Measurements from ENCODE around the gene SLC7A9.
"Not testable (repeated sequence)": the region's sequence is repeated elsewhere in the genome, so short reads cannot be mapped to it uniquely, and the experiment has no call there.

SLC7A9 gene

DNA sequence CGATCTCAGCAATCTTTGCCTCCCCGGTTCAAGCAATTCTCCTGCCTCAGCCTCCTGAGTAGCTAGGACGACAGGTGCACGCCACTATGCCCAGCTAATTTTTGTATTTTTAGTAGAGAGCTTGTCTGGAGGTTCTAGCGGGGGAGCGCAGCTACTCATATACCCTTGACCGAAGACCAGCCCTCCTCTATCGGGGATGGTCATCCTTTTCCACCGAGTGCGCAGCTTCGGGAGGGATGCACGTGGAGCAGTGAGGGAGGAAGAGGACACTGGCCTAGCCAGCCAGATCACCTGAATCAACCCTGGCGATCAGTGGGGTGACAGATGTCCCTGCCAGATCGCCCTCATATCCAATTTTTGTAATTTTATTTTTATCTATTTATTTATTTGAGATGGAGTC is 6.8 kb downstream of the SLC7A9 start:
- no peak for DNase-seq

DNA sequence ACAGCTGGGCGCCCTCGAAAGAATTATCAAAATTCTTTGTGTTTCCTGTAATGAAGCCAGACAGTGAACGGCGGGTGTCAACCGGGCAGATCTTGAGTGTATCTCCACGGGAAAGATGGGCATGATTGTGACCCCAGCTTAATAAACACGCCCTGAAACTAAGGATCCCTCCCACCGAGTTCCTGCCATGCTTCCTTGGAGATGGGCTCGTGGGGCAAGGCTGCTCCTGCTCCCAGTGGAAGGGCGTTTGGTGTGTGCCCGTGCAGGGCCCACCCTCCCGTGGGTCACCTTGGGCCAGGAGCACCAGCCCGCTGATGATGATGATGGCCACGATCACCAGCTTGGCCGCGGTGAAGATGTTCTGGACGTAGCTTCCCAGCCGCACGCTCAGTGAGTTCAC is 7.4 kb downstream of the SLC7A9 start:
- DNase-seq = no peak

DNA sequence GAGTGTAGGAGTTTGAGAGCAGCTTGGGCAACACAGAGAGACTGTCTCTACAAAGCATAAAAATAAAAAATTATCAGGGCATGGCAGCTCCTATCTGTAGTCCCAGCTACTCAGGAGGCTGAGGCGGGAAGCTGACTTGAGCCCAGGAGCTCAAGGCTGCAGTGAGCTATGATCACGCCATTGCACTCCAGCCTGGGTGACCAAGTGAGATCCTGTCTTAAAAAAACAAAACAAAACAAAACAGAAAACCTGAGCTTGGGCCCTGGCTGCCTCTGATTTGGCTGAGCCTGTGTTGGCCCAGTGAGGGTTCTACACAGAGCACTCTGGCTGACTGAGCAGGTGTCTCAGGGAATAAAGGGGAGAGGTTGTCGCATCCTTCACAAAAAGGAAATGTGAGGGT is 8.0 kb downstream of the SLC7A9 start:
- no peak for DNase-seq

DNA sequence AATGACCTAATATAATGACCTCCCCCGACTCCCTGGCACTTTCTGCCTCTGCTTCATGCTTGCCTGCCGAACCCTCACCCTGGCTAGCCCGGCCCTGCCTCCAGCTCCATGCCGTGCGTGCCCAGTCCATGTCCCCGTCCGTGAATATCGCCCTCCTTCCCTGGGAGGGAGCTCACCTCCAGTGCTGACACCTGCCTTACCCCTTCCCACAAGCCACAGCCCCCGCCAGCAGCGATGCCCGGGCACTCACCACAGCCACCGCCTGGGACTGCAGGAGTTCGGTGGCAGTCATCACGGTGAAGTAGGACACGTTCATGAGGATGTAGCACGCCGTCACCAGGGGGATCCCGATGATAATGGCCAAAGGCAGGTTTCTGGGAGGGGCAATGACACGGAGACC is 10.0 kb downstream of the SLC7A9 start:
- no peak for DNase-seq

DNA sequence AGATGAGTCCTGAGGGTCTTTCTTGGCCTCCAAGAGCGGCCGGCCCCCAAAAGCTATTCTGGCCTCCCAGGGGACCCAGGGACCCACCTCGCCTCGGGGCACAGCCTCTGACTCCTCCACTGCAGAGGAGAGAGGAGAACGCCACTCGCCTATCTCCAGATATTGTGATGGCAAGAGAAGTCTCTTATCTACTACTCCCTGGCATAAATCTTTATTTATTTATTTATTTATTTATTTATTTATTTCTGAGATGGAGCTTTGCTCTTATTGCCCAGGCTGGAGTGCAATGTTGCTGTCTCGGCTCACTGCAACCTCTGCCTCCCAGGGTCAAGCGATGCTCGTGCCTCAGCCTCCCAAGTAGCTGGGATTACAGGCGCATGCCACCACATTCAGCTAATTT is 11.0 kb downstream of the SLC7A9 start:
- no peak for DNase-seq

DNA sequence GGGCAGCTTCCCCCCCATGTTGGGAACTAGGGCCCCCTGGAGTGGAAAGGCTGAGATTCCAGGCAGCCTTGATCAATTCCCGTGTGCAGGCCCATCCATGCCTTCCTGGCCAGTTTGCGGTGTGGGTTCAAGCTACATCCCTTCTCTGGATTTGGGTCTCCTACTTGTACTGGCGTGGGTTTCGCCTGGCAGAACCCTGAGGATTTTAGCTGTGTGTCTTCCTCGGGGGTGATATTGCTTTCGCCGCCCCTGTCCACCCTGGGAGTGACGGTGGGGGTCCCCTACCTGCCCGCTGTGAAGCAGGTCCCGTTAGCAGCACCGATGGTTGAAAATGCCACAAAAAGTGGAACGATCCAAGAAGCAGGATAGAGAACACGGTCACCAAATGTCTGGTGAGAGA is 11.4 kb downstream of the SLC7A9 start:
- DNase-seq = no peak

DNA sequence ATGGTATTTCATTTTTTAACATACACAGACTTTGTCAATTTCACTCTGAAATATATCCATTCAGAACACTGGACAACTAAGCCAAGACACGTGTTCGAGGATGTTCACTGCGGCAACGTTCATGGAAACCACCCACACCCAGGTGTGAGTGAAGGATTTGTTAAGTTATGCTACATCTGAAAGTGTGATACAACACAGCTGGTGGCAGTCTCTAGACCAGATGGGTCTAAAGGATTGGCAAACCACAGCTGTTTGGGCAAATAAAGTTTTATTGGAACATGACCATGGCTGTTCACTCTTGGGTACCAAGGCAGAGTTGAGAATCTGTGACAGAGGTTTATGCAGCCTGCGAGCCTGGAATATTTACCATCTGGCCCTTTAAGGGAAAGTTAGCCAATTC is 12.0 kb downstream of the SLC7A9 start:
- DNase-seq = no peak

DNA sequence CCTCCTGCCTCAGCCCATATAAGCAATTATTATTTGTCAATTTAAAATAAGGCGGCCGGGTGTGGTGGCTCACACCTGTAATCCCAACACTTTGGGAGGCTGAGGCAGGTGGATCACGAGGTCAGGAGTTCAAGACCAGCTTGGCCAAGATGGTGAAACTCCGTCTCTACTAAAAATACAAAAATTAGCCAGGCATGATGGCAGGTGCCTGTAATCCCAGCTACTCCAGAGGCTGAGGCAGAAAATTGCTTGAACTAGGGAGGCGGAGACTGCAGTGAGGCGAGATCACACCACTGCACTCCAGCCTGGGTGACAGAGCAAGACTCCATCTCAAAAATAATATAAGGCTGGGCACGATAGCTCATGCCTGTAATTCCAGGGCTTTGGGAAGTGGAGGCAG is 12.7 kb downstream of the SLC7A9 start:
- not testable (repeated sequence) for DNase-seq

DNA sequence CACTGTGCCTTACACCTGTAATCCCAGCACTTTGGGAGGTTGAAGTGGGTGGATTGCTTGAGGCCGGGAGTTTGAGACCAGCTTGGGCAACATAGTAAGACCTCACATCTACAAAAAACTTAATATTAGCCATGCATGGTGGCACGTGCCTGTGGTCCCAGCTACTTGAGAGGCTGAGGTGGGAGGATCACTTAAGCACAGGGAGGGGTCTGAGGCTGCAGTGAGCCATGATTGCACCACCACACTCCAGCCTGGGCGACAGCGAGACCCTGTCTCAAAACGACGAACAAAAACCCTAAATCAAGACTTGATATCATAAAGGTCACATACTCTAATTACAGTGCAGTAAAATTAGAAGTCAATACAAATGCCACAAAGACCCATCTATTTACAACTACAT is 17.4 kb downstream of the SLC7A9 start:
- no peak for DNase-seq

DNA sequence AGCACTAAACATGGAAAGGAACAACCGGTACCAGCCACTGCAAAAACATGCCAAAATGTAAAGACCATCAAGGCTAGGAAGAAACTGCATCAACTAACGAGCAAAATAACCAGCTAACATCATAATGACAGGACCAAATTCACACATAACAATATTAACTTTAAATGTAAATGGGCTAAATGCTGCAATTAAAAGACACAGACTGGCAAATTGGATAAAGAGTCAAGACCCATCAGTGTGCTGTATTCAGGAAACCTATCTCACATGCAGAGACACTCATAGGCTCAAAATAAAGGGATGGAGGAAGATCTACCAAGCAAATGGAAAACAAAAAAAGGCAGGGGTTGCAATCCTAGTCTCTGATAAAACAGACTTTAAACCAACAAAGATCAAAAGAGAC is 21.5 kb downstream of the SLC7A9 start:
- DNase-seq = not testable (repeated sequence)

DNA sequence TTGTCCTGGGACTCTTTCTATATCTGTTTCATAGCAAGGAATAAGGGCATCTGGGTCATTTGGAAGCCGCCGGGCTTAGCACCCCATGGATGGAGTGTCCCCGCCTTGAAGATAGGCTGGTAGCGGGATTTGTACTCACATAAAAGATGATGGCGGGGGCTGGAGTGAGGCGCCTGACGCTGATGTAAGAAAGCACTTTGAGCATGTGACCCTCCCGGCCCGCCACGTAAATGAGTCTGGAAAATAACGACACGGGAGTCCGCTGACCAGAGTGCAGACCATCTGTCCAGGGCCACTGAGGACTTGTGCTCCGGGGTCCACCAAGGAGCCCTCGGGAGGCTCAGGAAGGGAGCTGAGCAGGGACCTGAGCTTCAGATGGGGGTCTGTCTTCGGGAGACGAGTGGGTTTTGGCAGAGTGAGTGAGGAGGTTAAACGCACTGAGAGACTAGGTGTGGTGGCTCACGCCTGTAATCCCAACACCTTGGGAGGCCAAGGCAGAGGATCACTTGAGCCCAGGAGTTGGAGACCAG is 25.8 kb downstream of the SLC7A9 start:
- DNase-seq = no peak

DNA sequence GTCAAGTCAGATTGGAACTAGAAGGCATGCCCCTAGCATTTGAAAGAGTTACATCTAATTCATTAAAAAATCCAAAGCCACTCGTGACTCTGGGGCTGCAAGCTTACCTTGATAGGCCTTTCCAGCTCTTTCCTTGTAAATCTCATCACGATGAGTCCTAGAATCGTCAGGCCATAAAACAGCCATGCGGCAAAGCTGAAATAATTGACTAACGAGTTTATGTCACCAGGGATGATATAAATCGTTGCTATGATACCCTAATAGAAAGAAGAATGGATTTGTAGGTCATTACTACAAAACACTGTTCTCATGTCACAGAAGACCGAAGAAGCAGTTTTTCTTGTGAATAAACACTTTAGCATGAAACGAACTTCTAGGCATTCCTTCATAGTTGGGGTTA is 27.5 kb downstream of the SLC7A9 start:
- no peak for DNase-seq

DNA sequence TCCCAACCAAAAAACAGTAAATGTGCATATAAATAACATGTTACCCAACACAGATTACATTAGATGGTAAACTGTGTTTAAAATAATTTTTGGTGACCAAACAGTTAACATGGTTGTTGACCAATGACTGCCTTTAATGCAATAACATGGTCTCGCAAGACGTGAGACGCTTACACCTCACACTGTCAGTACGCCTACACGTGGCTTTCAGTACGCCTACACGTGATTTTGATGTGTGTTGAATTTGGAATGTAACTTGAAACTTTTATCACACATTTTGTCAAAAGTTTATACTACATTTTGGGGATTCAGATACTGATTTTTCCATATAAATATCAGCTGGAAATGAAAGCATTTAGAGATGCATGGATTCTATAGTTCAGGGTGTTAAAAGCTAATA is 32.0 kb downstream of the SLC7A9 start:
- no peak for DNase-seq

DNA sequence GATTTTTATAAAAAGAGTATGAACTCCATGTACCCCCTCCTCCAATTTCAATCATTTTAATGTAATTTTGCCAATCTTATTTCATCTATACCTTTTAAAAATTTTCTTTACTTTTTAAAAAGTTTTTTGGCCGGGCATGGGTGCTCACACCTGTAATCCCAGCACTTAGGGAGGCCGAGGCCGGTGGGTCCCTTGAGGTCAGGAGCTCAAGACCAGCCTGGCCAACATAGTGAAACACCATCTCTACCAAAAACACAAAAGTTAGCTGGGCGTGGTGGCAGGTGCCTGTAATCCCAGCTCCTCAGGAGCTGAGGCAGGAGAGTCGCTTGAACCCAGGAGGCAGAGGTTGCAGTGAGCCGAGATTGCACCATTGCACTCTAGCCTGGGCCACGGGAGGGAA is 36.2 kb downstream of the SLC7A9 start:
- not testable (repeated sequence) for DNase-seq

DNA sequence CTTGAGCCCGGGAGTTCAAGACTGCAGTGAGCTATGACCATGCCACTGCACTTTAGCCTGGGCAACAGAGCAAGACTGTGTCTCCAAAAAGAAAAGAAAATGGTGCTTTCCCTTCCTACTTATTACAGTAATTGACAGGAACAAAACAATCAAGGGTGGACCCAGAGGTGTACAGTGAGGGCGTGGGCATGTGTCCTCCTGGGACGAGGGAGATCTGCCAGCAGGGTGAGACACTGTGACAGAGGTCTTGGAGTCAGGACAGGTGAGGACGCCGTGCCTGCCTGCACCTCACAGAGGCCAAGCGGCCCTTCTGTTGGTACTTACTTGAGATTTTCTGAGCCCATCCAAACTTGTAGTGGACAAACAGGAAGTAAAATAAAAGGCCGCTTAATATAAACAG is 36.7 kb downstream of the SLC7A9 start:
- DNase-seq = not testable (repeated sequence)

DNA sequence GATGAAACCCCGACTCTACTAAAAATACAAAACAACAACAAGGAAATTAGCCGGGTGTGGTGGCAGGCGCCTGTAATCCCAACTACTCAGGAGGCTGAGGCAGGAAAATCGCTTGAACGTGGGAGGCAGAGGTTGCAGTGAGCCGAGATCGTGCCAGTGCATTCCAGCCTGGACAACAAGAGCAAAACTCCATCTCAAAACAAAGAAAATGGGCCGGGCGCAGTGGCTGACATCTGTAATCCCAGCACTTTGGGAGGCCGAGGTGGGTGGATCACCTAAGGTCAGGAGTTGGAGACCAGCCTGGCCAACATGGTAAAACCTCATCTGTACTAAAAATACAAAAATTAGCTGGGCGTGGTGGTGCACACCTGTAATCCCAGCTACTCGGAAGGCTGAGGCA is 37.5 kb downstream of the SLC7A9 start:
- DNase-seq = not testable (repeated sequence)

DNA sequence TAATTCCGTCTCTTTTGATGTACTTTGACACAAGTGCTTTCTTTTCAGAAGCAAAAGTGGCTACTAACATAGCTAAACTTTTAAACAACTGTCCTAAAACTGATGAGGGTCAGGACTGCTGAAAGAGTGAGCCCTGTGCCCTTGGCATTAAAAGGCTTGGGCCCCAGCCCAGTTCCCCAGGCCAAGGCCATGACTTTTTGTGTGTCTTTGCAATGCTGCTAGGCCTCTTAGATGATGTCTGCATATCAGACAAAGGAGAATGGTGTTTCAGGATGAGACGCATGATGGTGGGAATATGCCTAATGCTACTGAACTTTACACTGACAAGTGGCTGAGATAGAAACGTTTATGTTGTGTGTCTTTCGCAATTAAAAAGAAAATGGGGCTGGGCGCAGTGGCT is 38.0 kb downstream of the SLC7A9 start:
- no peak for DNase-seq

DNA sequence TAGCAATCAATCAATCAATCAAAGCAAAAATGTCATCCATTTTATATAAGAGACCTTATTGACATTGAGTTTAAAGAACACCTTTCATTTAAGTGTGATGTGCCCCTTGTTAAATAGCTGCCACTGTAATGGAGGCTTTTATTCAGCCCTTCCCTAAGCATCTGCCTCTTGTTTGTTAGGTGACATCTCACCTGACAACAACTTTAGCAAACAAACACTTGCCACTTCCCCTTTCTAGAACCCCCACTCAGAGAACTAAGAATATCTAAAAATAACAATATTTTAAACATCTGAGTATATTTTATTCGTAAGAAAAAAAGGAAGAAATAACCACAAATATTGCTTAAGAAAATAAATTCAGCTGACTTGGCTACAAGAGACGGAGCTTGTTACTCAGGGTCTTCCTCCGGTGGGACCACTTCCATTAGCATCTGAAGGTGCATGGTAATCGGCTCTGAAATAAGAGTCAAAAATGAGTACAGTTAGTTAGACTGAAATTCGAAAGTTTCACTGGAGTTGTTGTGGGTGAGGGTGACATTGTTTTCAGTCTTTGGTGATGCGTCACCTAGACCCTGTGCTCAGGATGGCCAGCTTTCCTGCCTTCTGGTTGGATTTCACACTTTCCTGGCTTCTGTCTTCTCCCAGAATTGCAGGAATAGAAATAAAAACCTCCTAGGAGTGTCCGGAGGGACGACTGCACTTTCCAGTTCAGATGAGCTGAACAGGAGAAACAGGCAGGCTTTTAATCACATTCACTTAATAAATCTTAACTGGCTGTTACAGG is 39.1 kb downstream of the SLC7A9 start:
- no peak for DNase-seq

DNA sequence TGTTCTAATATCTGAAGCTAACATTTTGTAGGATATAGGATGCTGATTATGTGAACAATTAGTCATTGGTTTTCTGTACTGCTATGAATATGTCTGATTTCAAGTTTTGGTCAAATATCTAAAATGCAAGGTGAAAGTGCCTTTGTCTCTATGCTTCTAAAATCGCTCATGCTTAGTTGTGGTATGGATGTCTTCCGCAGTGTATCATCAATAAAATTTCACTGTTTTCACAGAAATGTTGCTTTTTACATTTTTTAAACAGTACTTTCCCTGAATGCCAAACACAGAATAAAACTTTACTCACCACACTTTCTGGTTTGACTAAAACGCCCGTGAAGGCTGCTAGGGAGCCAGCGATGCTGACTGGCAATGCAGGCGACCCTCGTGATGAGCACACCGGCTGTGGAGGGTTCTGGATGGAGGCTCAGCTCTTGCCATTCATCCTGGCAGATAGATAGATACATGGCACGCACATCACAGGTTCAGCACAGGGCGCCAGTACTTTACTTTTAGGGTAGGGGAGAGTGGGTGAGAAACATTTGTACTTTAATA is 40.1 kb downstream of the SLC7A9 start:
- no peak for DNase-seq

DNA sequence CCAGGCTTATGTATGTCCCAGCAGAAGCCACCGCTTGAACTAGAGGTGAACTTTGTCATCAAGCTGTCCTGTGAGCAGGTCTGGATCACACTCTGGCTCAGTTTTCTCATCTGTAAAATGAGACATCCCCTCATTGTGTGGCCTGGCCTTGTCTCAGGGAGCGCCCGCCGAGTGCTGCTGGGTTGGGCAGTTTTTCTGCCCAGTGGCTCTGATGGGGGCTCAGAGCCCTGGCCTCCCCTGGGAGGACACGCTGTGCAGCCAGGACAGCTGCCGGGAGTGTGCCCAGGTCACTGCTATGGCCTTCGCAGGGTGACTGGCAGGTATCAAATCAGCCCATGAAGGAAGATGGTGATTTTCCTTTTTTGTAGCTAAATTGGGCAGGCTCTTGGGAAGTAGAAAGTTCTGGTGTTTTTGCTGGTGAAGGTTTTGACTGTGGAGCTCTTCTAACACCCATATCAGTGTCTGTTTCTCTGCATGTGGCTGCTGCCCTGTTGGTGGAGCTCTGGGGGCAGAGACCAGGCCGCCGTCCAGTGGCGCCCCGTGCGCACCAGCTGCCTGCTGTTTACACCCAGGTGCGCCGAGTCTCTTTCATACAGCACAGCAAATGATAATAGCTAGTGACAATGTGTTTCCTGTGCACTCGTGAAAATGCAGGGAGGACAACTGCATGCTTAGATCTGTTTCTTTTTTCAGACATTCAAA is 40.8 kb downstream of the SLC7A9 start:
- DNase-seq = peak; percentile 51

DNA sequence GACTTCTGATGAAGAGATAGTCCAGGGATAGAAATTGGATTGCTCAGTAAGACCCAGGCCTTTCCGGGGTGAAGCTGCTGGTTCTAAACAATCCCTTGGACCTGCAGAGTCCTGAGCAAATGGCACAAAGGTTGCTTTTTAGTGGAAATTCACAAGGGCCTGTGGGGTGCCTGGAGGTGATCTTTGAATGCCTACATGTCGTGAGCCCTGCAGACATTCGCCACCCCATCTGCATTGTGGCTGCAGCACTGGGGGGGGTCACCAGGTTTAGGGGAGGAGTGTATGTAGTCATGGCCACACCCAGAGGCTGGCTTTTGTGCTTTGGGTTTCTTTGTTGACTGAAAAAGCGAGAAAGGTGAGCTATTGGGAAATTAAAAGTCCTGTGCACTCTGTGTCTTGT is 41.4 kb downstream of the SLC7A9 start:
- DNase-seq = no peak

DNA sequence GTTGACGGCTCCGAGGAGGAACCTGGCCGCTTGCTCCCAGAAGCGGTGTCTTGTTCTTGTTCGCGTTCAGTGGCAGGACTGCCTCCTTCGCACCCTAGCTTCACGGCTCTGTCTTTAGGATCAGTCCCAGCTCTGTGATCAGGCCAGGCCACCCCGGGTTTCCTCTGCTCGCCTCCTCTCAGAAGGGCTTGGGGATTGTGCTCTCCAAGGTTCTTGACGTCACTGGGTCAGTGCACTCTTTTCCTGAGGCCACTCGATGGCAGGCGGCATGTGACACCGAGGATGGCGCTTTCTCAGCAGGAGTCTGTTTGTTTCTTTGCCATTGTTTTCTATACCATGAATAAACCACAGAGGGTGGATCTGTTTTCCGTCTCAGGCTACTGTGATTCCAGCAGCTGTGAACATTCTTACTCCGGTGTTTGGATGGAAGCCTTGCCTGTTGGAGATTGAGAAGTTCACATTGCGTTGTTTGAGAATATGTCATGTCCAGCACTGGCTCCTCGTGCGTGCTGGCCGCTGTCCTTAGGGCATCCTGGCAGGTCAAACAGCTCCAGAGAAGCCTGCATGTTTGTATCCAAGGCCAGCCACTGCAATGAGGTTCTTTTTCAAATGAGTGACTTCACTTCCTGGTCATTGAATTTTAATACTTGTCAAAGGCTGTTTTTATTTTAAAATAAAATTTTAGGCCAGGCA is 44.5 kb downstream of the SLC7A9 start:
- no peak for DNase-seq

DNA sequence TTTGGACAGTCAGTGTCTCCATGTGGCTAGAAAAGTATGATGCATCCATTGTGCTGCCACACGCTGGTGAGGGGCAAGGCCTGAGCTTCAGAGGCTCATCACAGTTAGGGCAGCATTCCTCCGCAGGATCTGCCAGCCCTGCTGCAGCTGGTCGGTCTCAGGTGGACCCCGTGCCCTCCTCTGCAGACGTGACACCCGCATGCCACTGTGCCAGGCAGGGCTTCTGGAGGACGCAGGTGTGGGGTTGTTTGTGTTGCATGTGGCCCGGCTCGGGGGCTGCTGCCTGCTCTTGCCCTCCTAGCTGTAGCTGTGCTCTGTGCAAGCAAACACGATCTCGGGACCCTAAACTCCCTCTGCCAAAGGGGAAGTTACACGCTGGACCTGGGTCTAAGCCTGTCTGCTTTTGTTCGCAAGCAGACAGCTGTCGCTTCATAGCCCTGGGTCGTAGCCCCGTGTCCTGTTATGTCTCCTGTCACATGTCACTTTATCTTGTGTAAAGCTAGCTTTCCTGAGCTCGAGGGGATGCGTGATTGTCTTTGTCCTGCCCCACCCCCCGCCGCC is 45.3 kb downstream of the SLC7A9 start:
- no peak for DNase-seq
